ENCODE measurements around the gene PPP2R3B.

GRCh38 chrX:367349-367748 lies 19.4 kb downstream of the PPP2R3B start:
- TF ChIP-seq, protein P1, sequence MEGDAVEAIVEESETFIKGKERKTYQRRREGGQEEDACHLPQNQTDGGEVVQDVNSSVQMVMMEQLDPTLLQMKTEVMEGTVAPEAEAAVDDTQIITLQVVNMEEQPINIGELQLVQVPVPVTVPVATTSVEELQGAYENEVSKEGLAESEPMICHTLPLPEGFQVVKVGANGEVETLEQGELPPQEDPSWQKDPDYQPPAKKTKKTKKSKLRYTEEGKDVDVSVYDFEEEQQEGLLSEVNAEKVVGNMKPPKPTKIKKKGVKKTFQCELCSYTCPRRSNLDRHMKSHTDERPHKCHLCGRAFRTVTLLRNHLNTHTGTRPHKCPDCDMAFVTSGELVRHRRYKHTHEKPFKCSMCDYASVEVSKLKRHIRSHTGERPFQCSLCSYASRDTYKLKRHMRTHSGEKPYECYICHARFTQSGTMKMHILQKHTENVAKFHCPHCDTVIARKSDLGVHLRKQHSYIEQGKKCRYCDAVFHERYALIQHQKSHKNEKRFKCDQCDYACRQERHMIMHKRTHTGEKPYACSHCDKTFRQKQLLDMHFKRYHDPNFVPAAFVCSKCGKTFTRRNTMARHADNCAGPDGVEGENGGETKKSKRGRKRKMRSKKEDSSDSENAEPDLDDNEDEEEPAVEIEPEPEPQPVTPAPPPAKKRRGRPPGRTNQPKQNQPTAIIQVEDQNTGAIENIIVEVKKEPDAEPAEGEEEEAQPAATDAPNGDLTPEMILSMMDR (IDR thresholded peaks at IDR 0.05 in 2 of 3, conservative IDR thresholded peaks at IDR 0.05 in 1 of 3; ENCODE audit: borderline replicate concordance in 1 of 3, insufficient read depth in 1 of 3, low read depth in 2 of 3, low read length in 2 of 3) = no peak
- TF ChIP-seq ZNF274 (IDR thresholded peaks at IDR 0.05; ENCODE audit: low read depth, low read length) (no peak), SP1 (IDR thresholded peaks at IDR 0.05; ENCODE audit: low read depth) (no peak), TCF7L2 (IDR thresholded peaks at IDR 0.05; ENCODE audit: borderline replicate concordance, extremely low read depth, insufficient read depth, insufficient read length) (no peak), POLR2A (IDR thresholded peaks at IDR 0.05; ENCODE audit: borderline replicate concordance, extremely low read depth, insufficient read depth, insufficient read length) (no peak), RAD21 (IDR thresholded peaks at IDR 0.05; ENCODE audit: low read depth) (no peak), EZH2 (IDR thresholded peaks at IDR 0.05) (no peak)

All from HCT116 (cell line).